ENCODE data around the gene PRDM1.

PRDM1 gene

DNA sequence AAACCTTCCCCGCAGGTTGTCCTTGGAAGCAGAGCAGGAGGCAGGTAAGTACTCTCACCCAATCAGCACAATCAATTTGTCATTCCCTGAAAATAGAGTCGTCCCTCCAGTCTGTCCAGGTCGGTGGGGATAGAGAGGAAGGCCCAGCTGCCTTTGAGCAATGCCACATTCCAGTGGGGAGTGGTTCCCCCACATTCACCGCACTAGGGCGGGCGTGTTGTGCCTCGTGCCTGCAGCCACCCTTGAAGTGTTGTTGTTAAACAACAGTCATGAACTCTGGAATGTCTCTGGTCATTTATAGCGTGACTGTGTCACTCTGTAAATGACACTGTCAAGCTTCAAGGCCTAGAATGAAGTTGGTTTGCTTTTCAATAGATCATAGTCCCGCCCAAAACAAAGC is 33.4 kb downstream of the PRDM1 start:
- no peak for ATAC-seq (ENCODE audit: insufficient read depth, low read depth)
- no peaks in the 10 kb centered on the region for H3K9me3 ChIP-seq (ENCODE audit: insufficient read depth, low read length, severe bottlenecking)
- H3K4me2 ChIP-seq (ENCODE audit: insufficient read depth, low read length), result no peak overlapping the region
- H4K20me1 ChIP-seq (ENCODE audit: insufficient read depth, low read length), result no peaks in the 10 kb centered on the region
- H3K79me2 ChIP-seq (ENCODE audit: insufficient read depth, low read length), result no peaks in the 10 kb centered on the region
- no peak overlapping the region for H3K4me3 ChIP-seq (ENCODE audit: low read depth in 1 of 2, low read length in 2 of 2)
- H3K4me1 ChIP-seq (ENCODE audit: insufficient read depth, low read length), result peaks cover 21% of the 10 kb centered on the region
- no peak overlapping the region for H3K9ac ChIP-seq (ENCODE audit: low read depth, low read length)
- no peaks in the 10 kb centered on the region for H3K36me3 ChIP-seq (ENCODE audit: insufficient read depth, low read length)
- no peak for DNase-seq
- no peaks in the 10 kb centered on the region for H3K27me3 ChIP-seq (ENCODE audit: insufficient read depth, low read length, poor library complexity)
- TF ChIP-seq, protein P1, sequence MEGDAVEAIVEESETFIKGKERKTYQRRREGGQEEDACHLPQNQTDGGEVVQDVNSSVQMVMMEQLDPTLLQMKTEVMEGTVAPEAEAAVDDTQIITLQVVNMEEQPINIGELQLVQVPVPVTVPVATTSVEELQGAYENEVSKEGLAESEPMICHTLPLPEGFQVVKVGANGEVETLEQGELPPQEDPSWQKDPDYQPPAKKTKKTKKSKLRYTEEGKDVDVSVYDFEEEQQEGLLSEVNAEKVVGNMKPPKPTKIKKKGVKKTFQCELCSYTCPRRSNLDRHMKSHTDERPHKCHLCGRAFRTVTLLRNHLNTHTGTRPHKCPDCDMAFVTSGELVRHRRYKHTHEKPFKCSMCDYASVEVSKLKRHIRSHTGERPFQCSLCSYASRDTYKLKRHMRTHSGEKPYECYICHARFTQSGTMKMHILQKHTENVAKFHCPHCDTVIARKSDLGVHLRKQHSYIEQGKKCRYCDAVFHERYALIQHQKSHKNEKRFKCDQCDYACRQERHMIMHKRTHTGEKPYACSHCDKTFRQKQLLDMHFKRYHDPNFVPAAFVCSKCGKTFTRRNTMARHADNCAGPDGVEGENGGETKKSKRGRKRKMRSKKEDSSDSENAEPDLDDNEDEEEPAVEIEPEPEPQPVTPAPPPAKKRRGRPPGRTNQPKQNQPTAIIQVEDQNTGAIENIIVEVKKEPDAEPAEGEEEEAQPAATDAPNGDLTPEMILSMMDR (IDR thresholded peaks at IDR 0.05; ENCODE audit: borderline replicate concordance, extremely low read depth, low read length, poor library complexity, severe bottlenecking), result no peak
- TF ChIP-seq EZH2 (IDR thresholded peaks at IDR 0.05; ENCODE audit: borderline replicate concordance, low read depth, low read length, severe bottlenecking), result no peak
- no peak overlapping the region for H3K27ac ChIP-seq (ENCODE audit: low read length)
- no peak overlapping the region for H2AFZ ChIP-seq (ENCODE audit: low read depth, low read length)

DNA sequence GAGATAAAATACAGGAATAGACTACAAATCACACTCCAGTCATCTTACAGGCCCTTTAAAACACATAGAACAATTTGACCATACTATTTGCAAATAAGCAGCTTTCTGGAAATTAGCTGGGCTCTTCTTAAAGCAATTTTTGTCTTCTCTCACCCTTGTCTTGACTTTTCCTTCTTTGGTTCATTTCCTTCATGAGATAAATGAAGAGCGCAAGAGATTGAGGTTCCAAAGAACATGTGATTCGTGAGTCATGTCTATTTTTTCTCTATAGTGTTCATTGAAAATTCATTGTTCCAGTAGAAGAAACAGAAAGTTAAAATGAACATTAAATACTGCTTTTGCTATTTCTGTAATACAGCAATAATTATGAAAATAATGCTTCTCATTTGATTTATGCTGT is 33.9 kb downstream of the PRDM1 start:
- H3K36me3 ChIP-seq (ENCODE audit: insufficient read depth, low read length), result no peaks in the 10 kb centered on the region
- H3K79me2 ChIP-seq (ENCODE audit: insufficient read depth, low read length), result no peaks in the 10 kb centered on the region
- no peaks in the 10 kb centered on the region for H3K27me3 ChIP-seq (ENCODE audit: insufficient read depth, low read length, poor library complexity)
- no peak overlapping the region for H3K4me3 ChIP-seq (ENCODE audit: low read depth in 1 of 2, low read length in 2 of 2)
- no peak for DNase-seq
- no peaks in the 10 kb centered on the region for H3K9me3 ChIP-seq (ENCODE audit: insufficient read depth, low read length, severe bottlenecking)
- no peak for ATAC-seq (ENCODE audit: insufficient read depth, low read depth)
- TF ChIP-seq EZH2 (IDR thresholded peaks at IDR 0.05; ENCODE audit: borderline replicate concordance, low read depth, low read length, severe bottlenecking), result no peak
- TF ChIP-seq, protein P1 (IDR thresholded peaks at IDR 0.05; ENCODE audit: borderline replicate concordance, extremely low read depth, low read length, poor library complexity, severe bottlenecking), result no peak
- H3K4me1 ChIP-seq (ENCODE audit: insufficient read depth, low read length), result peaks cover 21% of the 10 kb centered on the region
- H3K27ac ChIP-seq (ENCODE audit: low read length), result no peak overlapping the region
- H3K9ac ChIP-seq (ENCODE audit: low read depth, low read length), result no peak overlapping the region
- no peaks in the 10 kb centered on the region for H4K20me1 ChIP-seq (ENCODE audit: insufficient read depth, low read length)
- no peak overlapping the region for H2AFZ ChIP-seq (ENCODE audit: low read depth, low read length)
- H3K4me2 ChIP-seq (ENCODE audit: insufficient read depth, low read length), result no peak overlapping the region

- Histone ChIP-seq H3K4me1 (ENCODE audit: insufficient read depth, low read length) (peaks cover 21% of the 10 kb centered on the region), H4K20me1 (ENCODE audit: insufficient read depth, low read length) (no peaks in the 10 kb centered on the region), H3K79me2 (ENCODE audit: insufficient read depth, low read length) (no peaks in the 10 kb centered on the region), H3K27ac (ENCODE audit: low read length) (no peak overlapping the region), H3K4me2 (ENCODE audit: insufficient read depth, low read length) (no peak overlapping the region), H2AFZ (ENCODE audit: low read depth, low read length) (no peak overlapping the region), H3K9me3 (ENCODE audit: insufficient read depth, low read length, severe bottlenecking) (no peaks in the 10 kb centered on the region), H3K4me3 (ENCODE audit: low read depth in 1 of 2, low read length in 2 of 2) (no peak overlapping the region), H3K36me3 (ENCODE audit: insufficient read depth, low read length) (no peaks in the 10 kb centered on the region), H3K27me3 (ENCODE audit: insufficient read depth, low read length, poor library complexity) (no peaks in the 10 kb centered on the region), H3K9ac (ENCODE audit: low read depth, low read length) (no peak overlapping the region)
- no peak for DNase-seq
- no peak for TF ChIP-seq EZH2 (IDR thresholded peaks at IDR 0.05; ENCODE audit: borderline replicate concordance, low read depth, low read length, severe bottlenecking)
- TF ChIP-seq, protein P1 (IDR thresholded peaks at IDR 0.05; ENCODE audit: borderline replicate concordance, extremely low read depth, low read length, poor library complexity, severe bottlenecking), result no peak
- ATAC-seq (ENCODE audit: insufficient read depth, low read depth), result no peak
These were observed 34.3 kb downstream of the PRDM1 start for GRCh38 chr6:106120406-106120805.

Measured in DND-41 (cell line).